Spleen (tissue), 11 donors: ENCODE data around the gene AADAC. TPM values are rescaled to one million over a fixed set of nuclear protein-coding genes. Genes with fewer than 3 reads are reported as not detected.

Source experiments
- DNase-seq: peaks from one replicate; pipeline ENCODE4 v3.0.0-alpha.2; 2020
- H3K27ac ChIP-seq, 8 donors: fragments of 200-600 bp; sonication (generic) in 7 of 8; 1 replicate in 4 of 8; 2 replicates in 4 of 8; pipeline versions ENCODE4 v1.5.0 to v1.8.0; 2016 to 2021; ENCODE audit warnings: inconsistent platforms in 4 of 8, mild to moderate bottlenecking in 4 of 8, moderate library complexity in 1 of 8
- H3K27me3 ChIP-seq, 7 donors: fragments of 200-600 bp; sonication (generic) in 6 of 7; replicated peaks in 1 of 7; 1 replicate in 4 of 7; 2 replicates in 3 of 7; pipeline versions ENCODE4 v1.5.0 to v1.8.0; 2016 to 2021; ENCODE audit warnings: inconsistent platforms in 3 of 7, mild to moderate bottlenecking in 1 of 7
- H3K36me3 ChIP-seq, 6 donors: fragments of 200-600 bp; sonication (generic) in 5 of 6; 1 replicate in 4 of 6; 2 replicates in 2 of 6; pipeline versions ENCODE4 v1.5.0 to v1.8.0; 2016 to 2021; ENCODE audit warnings: inconsistent platforms in 2 of 6
- H3K4me1 ChIP-seq, 6 donors: fragments of 200-600 bp; sonication (generic) in 5 of 6; 1 replicate in 3 of 6; 2 replicates in 3 of 6; pipeline versions ENCODE4 v1.5.0 to v1.8.0; 2016 to 2021; ENCODE audit warnings: inconsistent platforms in 3 of 6
- H3K4me3 ChIP-seq, 8 donors: fragments of 200-600 bp; sonication (generic) in 7 of 8; 1 replicate in 4 of 8; 2 replicates in 4 of 8; pipeline versions ENCODE4 v1.5.0 to v1.8.0; 2016 to 2021; ENCODE audit warnings: inconsistent platforms in 4 of 8, mild to moderate bottlenecking in 4 of 8, moderate library complexity in 2 of 8
- H3K9me3 ChIP-seq, 8 donors: fragments of 200-600 bp; sonication (generic) in 7 of 8; 1 replicate in 4 of 8; 2 replicates in 4 of 8; pipeline versions ENCODE4 v1.5.0 to v1.8.0; 2016 to 2021; ENCODE audit warnings: inconsistent platforms in 4 of 8
- POLR2A ChIP-seq, 3 donors: fragments of 450-650 bp; IDR thresholded peaks; one replicate each; pipeline ENCODE4 v1.5.1; 2017; ENCODE audit warnings: antibody characterized with exemption in 3 of 3, mild to moderate bottlenecking in 1 of 3
- POLR2AphosphoS5 ChIP-seq, 3 donors: sonication (generic); formaldehyde crosslinking; IDR thresholded peaks; one replicate each; pipeline ENCODE4 v1.5.1; 2017; ENCODE audit warnings: antibody characterized with exemption in 3 of 3
- WGBS, 5 donors: extraction: QIAGEN DNeasy Blood & Tissue Kit in 3 of 5; methylation state at CpG; one replicate each; pipeline versions ENCODE4 v1.1.5 to v1.1.7; 2013 to 2018; 5-methylcytosine and 5-hydroxymethylcytosine counted together
- intact Hi-C: fragments of 100-400 bp; cut with DNase I; formaldehyde crosslinking; loops from one replicate; pipeline ENCODE4 v1.15.0; 2023; ENCODE audit warnings: low total_unique reads
- polyA plus RNA-seq, 3 donors: library from polyadenylated mRNA; stranded (reverse); fragments of 200-250 nt; gene quantifications; one replicate each; pipeline ENCODE4 v1.2.1, GENCODE V29; 2013
- total RNA-seq, 7 donors: library from RNA; depleted of rRNA in 3 of 7; stranded (reverse); fragments of >200 nt in 3 of 7; fragmentation: NEBNext Ultra II Directional in 4 of 7; extraction: Animal tissue kit (Norgen Biotek cat#: 25700) in 4 of 7; gene quantifications; one replicate each; pipeline versions ENCODE4 v1.1.0 to v1.2.1, GENCODE V29; 2016 to 2021
- TF ChIP-seq, protein P1 (sequence below), 11 experiments: fragments of 200-600 bp in 7 of 11; fragments of 450-650 bp in 4 of 11; sonication (generic) in 4 of 11; IDR thresholded peaks in 8 of 11; conservative IDR thresholded peaks in 3 of 11; 1 replicate in 7 of 11; 2 replicates in 4 of 11; pipeline versions ENCODE4 v1.4.0 to v1.8.0; 2016 to 2021; ENCODE audit warnings: antibody characterized with exemption in 11 of 11, inconsistent platforms in 4 of 11, mild to moderate bottlenecking in 1 of 11
- donor health status: healthy with polysubstance abuse.
- donor health status: DM: no; HTN: no; CAD: no; lungs with moderate emphysema.
- donor health status: DM: no; HTN: no; CAD: no.
- donor health status: Bipolar disorder and iron deficiency.
- donor health status: healthy.
- donor health status: DM: no; HTN: no; CAD: no.
- donor health status: DM: yes; HTN: yes; CAD: no.

Gene AADAC
- total and polyA plus RNA-seq, 10 donors: 0.22 TPM; not detected in 9

DNA sequence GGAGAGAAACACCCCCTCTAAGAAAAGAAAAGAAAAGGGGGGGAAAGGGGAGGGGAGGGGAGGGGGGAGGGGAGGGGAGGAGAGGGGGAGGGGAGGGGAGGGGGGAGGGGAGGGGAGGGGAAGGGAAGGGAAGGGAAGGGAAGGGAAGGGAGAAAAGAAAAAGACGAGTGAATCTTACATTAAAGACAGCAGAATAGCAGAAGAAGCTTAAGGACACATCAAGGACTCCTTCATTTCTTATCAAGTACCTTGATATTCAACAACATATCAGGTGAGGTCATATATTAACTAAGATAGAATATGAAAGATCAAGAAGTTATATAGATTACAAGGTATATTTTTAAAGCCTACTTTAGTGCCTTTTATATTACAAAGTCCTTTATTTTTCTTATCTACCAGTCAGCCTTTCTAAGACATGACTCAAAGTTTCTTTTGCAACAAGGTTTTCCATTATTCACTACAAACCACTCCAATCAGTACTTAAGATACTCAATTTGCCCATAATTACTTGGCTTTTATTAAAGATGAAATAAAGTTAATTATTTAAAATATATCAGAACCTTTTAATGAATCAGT, 17.7 kb upstream of the AADAC start:
- no peak for DNase-seq

DNA sequence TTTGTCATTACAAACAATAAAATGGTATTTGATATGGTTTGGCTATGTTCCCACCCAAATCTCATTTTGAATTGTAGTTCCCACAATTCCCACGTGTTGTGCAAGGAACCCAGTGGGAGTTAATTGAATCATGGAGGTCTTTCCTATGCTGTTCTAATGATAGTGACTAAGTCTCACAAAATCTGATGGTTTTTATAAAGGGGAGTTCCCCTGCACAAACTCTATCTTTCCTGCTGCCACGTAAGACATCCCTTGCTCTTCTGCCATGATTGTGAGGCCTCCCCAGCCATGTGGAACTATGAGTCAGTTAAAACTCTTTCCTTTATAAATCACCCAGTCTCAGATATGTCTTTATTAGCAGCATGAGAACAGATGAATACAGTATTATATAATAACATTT, 15.4 kb upstream of the AADAC start:
- WGBS, 5 donors: 67 to 90% (median 79%) methylated on average over 2 of the region's 2 CpGs
- H3K36me3 ChIP-seq: no peaks in the 10 kb centered on the region
- intact Hi-C loops: no loop called here

More for the DNA sequence above, 17.7 kb upstream of the AADAC start:
- Histone ChIP-seq H3K36me3 (no peaks in the 10 kb centered on the region), H3K27me3 (no peaks in the 10 kb centered on the region), H3K4me1 (no peaks in the 10 kb centered on the region), H3K27ac (no peak overlapping the region), H3K9me3 (no peaks in the 10 kb centered on the region), H3K4me3 (no peak overlapping the region)
- TF ChIP-seq POLR2A (IDR thresholded peaks at IDR 0.05): no peak
- TF ChIP-seq, protein P1, sequence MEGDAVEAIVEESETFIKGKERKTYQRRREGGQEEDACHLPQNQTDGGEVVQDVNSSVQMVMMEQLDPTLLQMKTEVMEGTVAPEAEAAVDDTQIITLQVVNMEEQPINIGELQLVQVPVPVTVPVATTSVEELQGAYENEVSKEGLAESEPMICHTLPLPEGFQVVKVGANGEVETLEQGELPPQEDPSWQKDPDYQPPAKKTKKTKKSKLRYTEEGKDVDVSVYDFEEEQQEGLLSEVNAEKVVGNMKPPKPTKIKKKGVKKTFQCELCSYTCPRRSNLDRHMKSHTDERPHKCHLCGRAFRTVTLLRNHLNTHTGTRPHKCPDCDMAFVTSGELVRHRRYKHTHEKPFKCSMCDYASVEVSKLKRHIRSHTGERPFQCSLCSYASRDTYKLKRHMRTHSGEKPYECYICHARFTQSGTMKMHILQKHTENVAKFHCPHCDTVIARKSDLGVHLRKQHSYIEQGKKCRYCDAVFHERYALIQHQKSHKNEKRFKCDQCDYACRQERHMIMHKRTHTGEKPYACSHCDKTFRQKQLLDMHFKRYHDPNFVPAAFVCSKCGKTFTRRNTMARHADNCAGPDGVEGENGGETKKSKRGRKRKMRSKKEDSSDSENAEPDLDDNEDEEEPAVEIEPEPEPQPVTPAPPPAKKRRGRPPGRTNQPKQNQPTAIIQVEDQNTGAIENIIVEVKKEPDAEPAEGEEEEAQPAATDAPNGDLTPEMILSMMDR (IDR thresholded peaks at IDR 0.05 in 8 of 11, conservative IDR thresholded peaks at IDR 0.05 in 3 of 11): no peak
- TF ChIP-seq POLR2AphosphoS5 (IDR thresholded peaks at IDR 0.05): no peak
- intact Hi-C loops: no loop called here
- 56 to 87% (median 78%) methylated on average over 1 of the region's 1 CpG for WGBS, 5 donors

DNA sequence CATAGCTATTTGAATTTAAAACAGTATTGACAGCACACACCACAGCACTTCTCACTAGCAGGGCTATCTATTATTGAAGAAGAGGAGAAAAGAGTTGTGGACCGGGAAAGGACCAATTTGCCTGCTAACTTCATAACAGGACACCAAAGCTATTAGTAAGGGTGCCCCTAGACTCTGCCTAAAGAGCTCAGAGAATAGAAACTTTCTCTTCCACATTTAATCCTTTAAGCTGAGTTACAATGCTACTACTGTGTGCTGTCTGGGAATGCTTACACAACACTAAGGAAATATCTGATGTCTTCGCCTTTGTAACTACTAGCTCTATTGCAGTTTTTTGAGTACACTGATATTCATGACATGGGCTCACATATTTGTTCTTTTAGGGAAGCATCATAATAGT, 13.5 kb upstream of the AADAC start:
- no peaks in the 10 kb centered on the region for H3K4me1 ChIP-seq
- WGBS, 5 donors: 72 to 95% (median 87%) methylated on average over 2 of the region's 2 CpGs
- intact Hi-C loops: no loop called here

More for the DNA sequence above, 15.4 kb upstream of the AADAC start:
- no peaks in the 10 kb centered on the region for H3K9me3 ChIP-seq
- H3K27me3 ChIP-seq: no peaks in the 10 kb centered on the region
- H3K4me3 ChIP-seq: no peak overlapping the region
- H3K27ac ChIP-seq: no peak overlapping the region
- no peak for DNase-seq
- H3K4me1 ChIP-seq: no peaks in the 10 kb centered on the region
- TF ChIP-seq, protein P1 (IDR thresholded peaks at IDR 0.05 in 8 of 11, conservative IDR thresholded peaks at IDR 0.05 in 3 of 11): no peak
- TF ChIP-seq POLR2AphosphoS5 (IDR thresholded peaks at IDR 0.05) (no peak), POLR2A (IDR thresholded peaks at IDR 0.05) (no peak)

DNA sequence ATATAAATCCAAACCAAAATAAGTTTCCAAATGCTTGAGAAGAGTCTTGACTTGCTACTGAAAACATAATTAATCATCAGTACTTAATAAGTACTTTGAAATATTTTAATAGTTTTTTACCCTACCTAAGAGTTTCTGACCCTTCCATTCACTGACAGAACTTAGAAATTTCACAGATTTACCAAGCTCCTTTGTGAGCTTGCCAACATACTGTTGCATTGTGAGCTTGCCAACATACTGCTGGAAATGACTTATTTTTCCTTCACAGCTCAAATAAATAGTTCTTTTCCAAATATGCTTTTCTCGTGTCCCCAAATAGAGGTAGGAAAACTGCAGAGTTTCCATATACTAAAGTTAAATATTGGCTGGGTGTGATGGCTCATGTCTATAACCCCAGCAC, 9.6 kb upstream of the AADAC start:
- 75 to 86% (median 77%) methylated on average over 1 of the region's 1 CpG for WGBS, 5 donors

More for the DNA sequence above, 13.5 kb upstream of the AADAC start:
- no peak for DNase-seq
- H3K9me3 ChIP-seq: no peaks in the 10 kb centered on the region
- H3K4me3 ChIP-seq: no peak overlapping the region
- TF ChIP-seq, protein P1 (IDR thresholded peaks at IDR 0.05 in 8 of 11, conservative IDR thresholded peaks at IDR 0.05 in 3 of 11): no peak
- TF ChIP-seq POLR2A (IDR thresholded peaks at IDR 0.05) (no peak), POLR2AphosphoS5 (IDR thresholded peaks at IDR 0.05) (no peak)
- H3K36me3 ChIP-seq: no peaks in the 10 kb centered on the region
- H3K27ac ChIP-seq: no peak overlapping the region
- no peaks in the 10 kb centered on the region for H3K27me3 ChIP-seq

More for the DNA sequence above, 9.6 kb upstream of the AADAC start:
- Histone ChIP-seq H3K27ac (no peak overlapping the region), H3K4me1 (no peaks in the 10 kb centered on the region), H3K9me3 (peaks cover 0 to 29% (median 16%) of the 10 kb centered on the region in 8 donors), H3K36me3 (no peaks in the 10 kb centered on the region), H3K4me3 (no peak overlapping the region), H3K27me3 (no peaks in the 10 kb centered on the region)
- no peak for DNase-seq
- TF ChIP-seq, protein P1 (IDR thresholded peaks at IDR 0.05 in 8 of 11, conservative IDR thresholded peaks at IDR 0.05 in 3 of 11): no peak
- TF ChIP-seq POLR2A (IDR thresholded peaks at IDR 0.05): no peak
- TF ChIP-seq POLR2AphosphoS5 (IDR thresholded peaks at IDR 0.05): no peak
- intact Hi-C loops: no loop called here
